GM19438 (cell line): ENCODE results near the gene MOB4.
"Not testable (repeated sequence)": the region's sequence is repeated elsewhere in the genome, so short reads cannot be mapped to it uniquely, and the experiment has no call there.

ENCODE experiments used
- ATAC-seq: cut with Tn5 transposase; IDR thresholded peaks from one replicate; pipeline ENCODE4 v1.9.1; 2021; ENCODE audit warnings: low read depth; ENCODE audit not compliant: unreplicated experiment

The MOB4 gene

DNA sequence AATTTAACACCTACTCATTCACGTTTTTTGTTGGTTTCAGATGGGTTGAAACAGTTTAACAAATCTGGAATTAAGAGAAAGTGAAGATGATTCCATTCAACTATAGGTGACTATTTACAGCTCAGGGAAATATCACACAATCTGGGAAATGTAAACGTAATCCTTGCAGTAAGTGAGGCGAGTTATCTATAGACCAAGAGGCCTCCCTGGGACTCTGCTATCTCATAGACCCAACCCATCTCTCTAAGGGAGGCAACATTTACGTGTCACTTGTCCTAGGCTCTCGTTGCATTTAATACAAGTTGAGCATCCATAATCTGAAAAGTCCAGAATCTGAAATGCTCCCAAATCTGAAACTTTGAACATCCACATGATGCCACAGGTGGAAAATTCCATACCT lies 2.0 kb upstream of the MOB4 start:
- ATAC-seq: no peak

DNA sequence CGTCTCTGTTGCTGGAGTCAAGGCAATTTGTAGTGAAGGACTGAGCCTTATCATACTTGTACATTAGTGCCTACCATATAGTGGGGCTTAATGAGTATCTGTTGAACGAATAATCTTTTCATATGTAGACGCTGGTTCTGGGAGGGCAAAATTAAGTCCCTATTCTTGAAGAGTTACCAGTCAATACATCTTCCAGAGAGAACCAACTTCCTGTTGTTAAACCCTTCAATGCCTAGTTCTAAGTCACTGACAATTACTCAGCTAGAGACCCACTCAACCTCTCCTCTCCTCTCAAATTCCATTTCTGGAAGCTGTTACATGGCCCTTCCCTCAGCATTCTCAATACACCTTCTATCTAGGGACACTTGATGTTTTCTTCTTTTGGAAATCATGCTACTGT lies 1.1 kb upstream of the MOB4 start:
- no peak for ATAC-seq

DNA sequence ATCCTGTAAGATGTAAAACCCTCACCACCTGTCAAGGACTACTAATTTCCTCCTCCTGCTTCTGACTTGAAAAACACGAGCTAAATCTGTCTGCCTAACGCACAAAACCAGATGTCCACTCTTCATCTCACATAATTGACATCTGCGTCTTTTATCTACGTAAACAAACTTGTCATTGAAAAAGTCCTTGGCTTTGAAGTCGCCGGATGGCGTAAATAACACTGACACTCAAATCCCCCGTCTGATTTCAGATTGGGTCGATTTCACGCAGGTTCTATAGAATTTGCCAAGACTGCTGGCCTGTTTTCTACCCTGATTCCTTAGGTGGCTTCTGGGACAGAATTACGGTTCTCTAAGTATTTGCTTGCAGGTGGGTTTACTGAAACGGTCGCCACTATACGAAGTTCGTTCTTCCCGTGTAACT lies 539 bp upstream of the MOB4 start:
- peak; percentile 5 for ATAC-seq

DNA sequence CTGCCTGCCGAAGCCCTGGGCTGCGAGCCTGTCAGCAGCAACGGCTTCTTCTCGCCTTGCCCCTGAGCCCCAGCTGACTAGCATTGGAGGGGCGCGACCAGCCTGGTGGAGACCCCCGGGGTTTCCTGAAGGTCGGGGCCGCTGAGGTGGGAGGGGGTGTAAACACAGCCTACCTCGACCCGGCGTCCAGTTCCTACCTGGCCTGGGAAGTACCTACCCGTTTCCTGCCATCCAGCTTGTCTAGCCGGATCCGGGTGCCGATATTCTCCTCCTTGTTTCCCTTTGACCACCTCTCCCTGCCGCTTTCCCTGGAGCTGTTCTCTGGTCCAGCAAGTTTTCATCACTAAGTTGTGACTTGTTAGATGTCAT lies 511 bp downstream of the MOB4 start:
- ATAC-seq: peak; percentile 13

DNA sequence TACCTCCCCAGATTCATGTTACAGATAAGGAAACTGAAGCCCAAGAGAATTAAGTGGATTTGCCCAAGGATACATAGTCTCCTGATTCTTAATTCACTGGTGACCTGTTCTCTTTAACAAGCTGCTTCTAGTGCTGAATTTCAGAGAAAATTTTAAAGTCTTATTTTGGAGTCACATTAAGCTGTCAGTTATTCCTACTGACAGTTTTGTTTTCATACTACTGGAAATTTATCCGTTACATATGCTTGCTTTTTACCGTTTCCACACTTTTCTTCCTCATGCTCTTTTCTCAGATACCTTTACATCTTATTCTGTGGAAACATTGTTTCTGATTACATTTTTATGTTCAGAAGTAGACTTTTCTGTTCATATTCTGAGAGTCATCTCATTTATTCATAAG lies 1.3 kb downstream of the MOB4 start:
- no peak for ATAC-seq

DNA sequence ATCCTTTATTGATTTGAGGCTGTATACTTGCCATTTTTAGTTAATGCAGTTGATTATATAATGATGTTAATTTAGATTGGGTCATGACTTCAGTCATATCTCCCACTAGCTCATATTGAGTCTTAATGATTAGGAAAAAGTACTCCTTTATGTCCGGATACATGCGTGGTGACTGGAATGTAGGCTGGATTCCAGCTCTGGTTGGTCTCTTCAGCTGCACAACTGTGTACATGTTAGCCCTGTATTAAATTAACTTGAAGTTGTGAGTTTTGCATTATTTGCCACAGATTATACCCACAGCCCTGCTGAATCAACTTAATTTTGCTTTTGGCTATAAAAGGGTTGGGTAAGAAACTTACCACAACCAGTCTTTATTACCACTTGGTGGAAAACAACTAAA lies 22.5 kb downstream of the MOB4 start:
- no peak for ATAC-seq

DNA sequence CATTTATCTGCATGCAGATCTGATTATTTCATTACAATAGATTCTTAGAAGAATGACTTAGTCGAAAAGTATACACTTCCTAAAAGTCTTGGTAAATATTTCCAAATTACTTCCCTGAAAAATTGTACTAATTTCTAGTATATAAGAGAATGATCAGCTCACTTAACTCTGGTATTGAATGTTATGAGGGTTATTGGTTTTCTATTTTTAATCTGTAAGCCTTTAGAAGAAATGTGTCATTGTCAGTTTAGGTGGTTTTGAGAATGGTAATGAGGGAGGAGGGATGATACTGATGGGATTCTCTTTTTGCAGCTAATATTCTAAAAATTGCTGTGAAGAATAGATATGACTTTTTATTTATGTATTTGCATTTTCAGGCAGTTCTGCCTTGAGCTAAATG lies 23.9 kb downstream of the MOB4 start:
- ATAC-seq: no peak

DNA sequence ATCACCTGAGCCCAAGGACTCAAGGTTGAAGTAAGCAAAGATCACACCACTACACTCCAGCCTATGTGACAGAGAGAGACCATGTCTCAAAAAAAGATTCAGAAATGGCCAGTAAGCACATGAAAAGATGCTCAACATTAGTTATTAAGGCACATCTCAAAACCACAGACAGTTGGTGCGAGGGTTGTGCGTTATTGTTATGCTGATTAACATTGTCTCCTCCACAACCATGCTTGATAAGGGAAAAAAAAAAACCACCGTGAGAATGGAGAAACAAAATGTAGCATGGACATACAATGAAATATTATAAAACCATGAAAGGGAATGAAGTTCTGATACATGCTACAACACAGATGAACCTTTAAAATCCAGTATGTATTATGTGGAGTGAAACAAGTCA lies 27.3 kb downstream of the MOB4 start:
- no peak for ATAC-seq

DNA sequence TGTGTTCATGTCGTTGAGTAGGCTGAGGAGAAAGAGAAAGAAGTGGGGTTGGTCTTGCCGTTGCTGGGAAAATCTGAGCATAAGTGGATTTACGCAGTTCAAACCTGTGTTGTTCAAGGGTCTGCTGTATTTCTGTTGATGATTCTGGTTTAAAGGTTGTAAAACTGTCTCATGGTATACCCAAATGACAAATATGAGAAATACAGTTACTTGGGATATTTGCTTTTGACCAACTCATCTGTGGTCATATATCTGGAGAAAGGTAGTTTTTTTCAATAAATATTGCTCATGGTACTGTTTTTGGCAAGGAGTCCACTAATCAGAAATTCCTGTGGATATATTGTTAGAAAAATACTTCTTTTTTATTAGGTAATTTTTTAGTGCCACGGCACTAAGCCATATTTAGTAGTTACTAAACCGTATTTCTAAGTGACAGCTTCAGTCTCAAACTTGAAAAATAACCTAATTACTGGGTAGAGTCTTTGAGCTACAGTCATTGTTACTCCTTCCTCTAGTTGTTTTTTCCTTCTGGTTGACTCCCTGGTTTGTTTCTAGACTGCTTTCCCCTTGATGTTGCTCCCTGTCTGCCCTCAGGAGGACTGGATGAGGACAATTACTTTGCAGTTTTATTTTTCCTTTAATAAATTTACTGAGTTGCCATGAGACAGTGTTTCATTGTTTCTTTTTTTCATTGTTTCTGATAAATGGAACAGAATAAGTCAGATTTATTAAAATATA lies 31.5 kb downstream of the MOB4 start:
- no peak for ATAC-seq

DNA sequence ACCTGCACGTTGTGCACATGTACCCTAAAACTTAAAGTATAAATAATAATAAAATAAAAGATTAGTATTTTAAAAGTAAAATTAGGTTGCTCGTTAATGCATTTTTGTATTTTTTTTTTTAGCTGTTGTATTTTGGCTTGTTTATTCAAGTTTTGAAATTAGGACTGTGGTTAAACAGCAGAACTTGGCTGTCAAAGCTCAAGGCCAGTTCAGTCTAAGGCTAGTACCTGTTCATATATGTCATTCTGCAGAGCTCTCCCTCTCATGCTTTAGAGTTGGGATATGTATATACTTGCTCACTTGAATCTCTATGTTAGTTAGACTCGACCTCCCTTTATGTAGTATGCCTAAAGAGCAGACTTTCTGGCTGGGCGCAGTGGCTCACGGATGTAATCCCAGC lies 32.7 kb downstream of the MOB4 start:
- ATAC-seq: no peak

DNA sequence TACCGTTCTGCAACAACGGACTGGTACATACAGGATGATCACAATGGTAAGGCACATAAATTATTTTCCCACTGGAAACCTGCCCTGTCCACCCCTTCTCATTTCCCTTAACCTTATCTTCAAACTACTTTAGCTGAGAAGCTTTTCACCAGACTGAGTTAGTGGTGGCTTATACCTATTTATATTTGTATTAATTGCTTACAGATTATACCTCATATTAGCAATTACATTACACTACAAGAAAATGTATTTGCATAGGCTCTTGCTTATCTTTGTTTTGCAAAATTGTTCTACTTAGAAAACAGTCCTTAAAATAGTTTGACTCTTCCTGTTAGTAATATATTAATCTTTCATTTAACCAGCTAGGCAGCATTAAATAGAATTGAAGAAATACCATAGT lies 35.4 kb downstream of the MOB4 start:
- not testable (repeated sequence) for ATAC-seq

DNA sequence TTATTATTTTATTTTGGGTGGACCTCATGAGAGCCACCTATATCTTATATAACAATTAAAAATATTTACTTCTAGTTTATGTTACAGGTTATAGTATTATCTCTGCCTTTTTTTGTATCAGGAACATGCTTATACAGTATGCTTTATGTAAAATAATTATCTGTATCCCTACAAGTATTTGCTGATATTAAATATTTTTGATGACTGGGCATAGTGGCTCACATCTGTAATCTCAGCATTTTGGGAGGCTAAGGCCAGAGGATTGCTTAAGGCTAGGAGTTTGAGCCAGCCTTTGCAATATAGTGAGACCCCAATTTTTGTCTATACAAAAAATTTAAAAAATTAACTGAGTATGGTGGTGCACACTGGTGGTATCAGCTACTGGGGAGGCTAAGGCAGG lies 39.6 kb downstream of the MOB4 start:
- ATAC-seq: no peak

DNA sequence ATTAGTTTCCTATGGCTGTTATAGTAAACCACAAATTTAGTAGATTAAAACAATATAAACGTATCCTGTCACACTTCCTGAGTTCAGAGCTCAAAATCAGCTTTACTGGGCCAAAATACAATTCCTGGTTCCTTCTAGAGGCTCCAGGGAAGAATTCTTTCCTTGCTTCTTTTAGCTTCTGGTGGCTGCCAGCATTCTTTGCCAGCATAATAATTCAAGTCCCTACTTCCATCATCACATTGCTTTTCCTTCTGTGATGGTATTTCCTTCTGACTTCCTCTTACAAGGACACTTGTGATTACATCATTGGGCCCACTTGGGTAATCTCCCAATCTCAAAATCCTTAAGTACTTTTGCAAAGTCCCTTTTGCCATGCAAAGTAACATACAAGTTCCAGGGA lies 40.6 kb downstream of the MOB4 start:
- ATAC-seq: no peak

DNA sequence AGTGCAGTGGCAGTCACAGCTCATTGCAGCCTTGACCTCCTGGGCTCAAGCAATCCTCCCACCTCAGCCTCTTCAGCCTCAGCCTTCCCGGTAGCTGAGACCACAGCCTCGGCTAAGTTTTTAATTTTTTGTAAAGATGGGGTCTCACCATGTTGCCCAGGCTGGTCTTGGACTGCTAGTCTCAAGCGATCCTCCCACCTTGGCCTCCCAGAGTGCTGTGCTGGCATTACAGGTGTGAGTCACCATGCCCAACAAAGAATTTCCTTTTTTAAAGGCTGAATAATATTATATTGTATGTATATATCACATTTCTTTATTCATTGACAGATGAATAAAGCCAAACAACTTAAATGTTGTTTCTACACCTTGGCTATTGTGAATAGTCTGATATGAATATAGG lies 42.5 kb downstream of the MOB4 start:
- no peak for ATAC-seq

DNA sequence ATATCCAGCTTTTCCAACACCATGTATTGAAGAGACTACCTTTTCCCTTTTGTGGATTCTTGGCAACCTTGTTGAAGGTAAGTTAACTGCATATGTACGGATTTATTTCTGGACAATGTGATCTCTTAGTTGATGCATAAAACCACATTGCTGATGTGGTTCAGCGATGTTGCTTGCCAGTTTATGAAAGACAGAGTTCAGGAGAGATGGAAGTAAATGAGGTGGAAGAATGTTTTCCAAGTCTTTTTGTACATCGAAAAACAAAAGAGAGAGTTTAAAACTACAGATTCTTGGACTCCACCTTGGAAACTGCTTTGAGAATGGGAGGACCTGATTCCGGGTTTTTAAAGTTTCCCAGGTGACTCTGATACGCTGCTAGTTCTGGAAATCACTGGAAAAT lies 43.8 kb downstream of the MOB4 start:
- no peak for ATAC-seq

DNA sequence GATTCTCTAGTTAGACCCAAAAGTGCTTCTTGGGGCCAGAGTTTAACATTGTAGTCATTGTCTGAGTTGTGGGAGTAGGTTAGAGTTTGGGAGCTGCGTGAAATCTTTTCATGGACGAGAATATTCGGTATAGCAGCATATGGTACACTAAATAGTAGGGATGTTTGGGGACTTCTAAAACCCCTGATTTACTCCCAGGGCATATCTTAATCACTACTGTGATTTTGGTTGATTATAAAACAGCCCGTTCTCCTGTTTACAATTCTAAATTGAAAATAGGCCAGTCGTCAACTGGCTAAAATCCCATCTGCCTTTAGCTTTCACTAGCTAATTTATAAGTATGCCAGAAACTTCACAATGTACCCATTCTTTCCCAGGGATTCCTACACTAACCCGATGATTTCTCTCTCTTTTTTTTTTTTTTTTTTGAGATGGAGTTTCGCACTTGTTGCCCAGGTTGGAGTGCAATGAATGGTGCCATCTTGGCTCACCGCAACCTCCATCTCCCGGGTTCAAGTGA lies 44.3 kb downstream of the MOB4 start:
- no peak for ATAC-seq

DNA sequence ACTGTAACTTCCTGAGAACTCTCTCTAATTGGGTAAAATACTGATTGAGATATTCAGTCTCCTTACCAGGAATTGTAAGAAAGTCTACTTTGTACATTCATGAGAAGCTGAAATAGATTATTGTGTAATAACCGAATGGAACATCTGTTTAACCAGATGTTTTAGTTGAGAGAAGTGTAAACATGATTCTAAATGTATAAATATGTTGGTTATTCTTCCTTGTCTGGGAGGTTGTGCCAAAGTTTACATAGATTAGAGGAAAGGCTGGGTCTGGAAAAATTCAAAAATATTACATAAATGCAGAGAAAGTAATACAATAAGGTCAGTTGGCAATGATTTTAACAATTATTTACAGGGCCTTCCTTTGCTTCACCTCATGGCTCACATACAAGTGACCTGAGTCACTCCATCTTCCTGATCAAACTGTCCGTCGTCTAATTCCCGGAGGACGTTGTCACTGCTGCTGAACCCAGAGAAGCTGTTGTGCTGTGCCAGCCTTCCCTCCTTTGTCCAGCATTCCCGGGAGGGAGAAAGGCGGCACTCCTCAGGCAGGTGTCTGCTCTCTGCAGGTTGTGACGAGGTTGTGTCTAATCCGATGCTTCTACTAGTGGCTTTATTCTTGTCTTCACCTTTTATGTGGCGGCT lies 55.9 kb downstream of the MOB4 start:
- ATAC-seq: no peak

DNA sequence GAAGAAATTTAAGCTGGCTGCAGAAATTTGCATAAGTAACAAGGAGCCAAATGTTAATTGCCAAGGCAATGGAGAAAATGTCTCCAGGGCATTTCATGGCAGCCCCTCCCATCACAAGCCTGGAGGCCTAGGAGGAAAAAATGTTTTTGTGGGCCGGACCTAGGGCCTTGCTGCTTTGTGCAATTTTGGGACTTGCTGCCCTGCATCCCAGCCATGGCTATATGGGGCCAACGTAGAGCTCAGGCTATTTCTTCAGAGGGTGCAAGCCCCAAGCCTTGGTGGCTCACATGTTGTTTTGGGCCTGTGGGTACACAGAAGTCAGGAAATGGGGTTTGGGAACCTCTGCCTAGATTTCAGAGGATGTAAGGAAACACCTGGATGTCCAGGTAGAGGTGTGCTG lies 57.7 kb downstream of the MOB4 start:
- no peak for ATAC-seq

DNA sequence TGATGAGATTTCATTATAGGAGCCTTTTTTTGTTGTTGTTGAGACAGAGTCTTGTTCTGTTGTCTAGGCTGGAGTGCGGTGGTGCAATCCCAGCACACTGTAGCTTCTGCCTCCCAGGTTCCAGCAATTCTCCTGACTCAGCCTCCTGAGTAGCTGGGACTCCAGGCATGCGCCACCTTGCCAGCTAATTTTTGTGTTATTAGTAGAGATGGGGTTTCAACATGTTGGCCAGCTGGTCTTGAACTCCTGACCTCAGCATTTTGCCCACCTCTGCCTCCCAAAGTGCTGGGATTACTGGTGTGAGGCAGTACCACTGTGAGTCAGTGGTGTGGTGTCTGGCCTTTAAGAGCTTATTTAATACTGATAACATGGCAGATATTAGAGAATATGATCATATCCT lies 60.1 kb downstream of the MOB4 start:
- no peak for ATAC-seq

DNA sequence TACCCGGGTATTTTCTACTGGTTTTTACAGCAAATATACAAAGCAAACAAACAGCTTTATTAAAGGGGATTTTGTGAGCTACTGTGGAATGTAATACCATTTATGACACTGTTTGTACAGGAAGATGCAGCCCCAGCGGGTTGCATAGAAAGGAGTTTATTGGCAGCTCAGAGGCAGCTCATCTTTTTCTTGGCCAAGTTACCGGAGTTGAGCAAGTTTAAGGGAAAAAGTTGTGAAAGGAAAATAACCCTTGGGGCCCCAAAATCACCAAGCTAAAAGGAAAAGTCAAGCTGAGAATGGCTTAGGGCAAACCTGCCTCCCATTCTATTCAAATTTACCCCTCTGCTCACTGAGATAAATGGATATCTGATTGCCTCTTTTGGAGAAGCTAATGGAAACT lies 60.8 kb downstream of the MOB4 start:
- no peak for ATAC-seq

DNA sequence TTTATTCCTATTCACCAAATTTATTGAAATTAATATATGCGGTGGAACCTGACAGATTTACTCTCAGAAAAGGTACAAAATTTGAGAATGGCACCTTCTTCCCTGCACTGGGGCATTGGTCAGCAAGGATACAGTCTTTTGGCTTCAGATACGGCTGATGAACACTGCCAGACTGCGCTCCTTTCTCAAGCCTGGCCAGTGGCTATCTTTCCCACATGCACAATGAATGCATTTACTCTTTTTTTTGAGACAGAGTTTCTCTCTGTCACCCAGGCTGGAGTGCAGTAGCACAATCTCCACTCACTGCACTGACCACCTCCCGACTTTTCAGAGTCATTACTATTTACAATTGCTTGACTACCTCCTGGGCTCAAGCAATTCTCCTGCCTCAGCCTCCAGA lies 61.6 kb downstream of the MOB4 start:
- ATAC-seq: no peak

DNA sequence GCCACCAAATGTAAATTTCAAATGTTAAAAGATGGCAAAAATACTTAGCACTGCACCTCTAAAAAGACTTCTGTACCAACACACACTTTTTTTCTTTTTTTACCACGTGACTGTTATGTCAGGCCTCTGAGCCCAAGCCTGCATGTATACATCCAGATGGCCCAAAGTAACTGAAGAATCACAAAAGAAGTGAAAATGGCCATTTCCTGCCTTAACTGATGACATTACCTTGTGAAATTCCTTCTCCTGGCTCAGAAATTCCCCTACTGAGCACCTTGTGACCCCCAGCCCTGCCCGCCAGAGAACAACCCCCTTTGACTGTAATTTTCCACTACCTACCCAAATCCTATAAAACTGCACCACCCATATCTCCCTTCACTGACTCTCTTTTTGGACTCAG lies 62.4 kb downstream of the MOB4 start:
- not testable (repeated sequence) for ATAC-seq
